Pancreas (tissue), 10 donors: ENCODE measurements around the gene AKAP8. TPM values are rescaled to one million over a fixed set of nuclear protein-coding genes. Genes with fewer than 3 reads are reported as not detected.

Experiments used
- ATAC-seq, 4 donors: fragments of 200-7000 bp; cut with Tn5 transposase; one replicate each; pipeline versions ENCODE4 v1.8.0 to v1.9.1; 2020; ENCODE audit warnings: mild to moderate bottlenecking in 4 of 4, moderate library complexity in 4 of 4
- DNase-seq, 6 donors: peaks; one replicate each; pipeline ENCODE4 v3.0.0-alpha.2; 2020
- FAIRE-seq: peaks from 2 replicates; lab custom pipeline; 2012; peaks lifted over from hg19 to GRCh38; lab: Jason Lieb, UNC
- H3K27ac ChIP-seq, 4 donors: fragments of 200-600 bp; sonication (generic); 1 replicate in 3 of 4; 2 replicates in 1 of 4; pipeline versions ENCODE4 v1.5.0 to v1.8.0; 2020
- H3K27me3 ChIP-seq, 4 donors: fragments of 200-600 bp; one replicate each; pipeline ENCODE4 v1.8.0; 2021
- H3K36me3 ChIP-seq, 3 donors: fragments of 200-600 bp; sonication (generic) in 1 of 3; one replicate each; pipeline versions ENCODE4 v1.5.0 to v1.8.0; 2020 to 2021
- H3K4me1 ChIP-seq, 3 donors: fragments of 200-600 bp; one replicate each; pipeline ENCODE4 v1.8.0; 2021
- H3K4me3 ChIP-seq, 4 donors: fragments of 200-600 bp; sonication (generic) in 2 of 4; one replicate each; pipeline versions ENCODE4 v1.5.0 to v1.8.0; 2020 to 2021
- H3K9me3 ChIP-seq, 4 donors: fragments of 200-600 bp; one replicate each; pipeline ENCODE4 v1.8.0; 2021
- WGBS, 2 donors: extraction: QIAGEN DNeasy Blood & Tissue Kit; methylation state at CpG; one replicate each; pipeline ENCODE4 v1.1.7; 2013; 5-methylcytosine and 5-hydroxymethylcytosine counted together
- intact Hi-C, 3 donors: fragments of 100-400 bp; cut with DNase I; formaldehyde crosslinking; loops; one replicate each; pipeline versions ENCODE4 v1.11.1 to v1.14.2; 2022
- polyA plus RNA-seq, 2 donors: library from polyadenylated mRNA; stranded (reverse); fragments of 200-250 nt; gene quantifications; one replicate each; pipeline ENCODE4 v1.2.3, GENCODE V29; 2013
- total RNA-seq, 6 donors: library from RNA; stranded (reverse); fragmentation: NEBNext Ultra II Directional in 4 of 6; extraction: Animal tissue kit (Norgen Biotek cat#: 25700) in 4 of 6; gene quantifications; one replicate each; pipeline versions ENCODE4 v1.2.1 to v1.2.4, GENCODE V29; 2021 to 2023
- TF ChIP-seq, protein P1 (sequence below), 4 donors: fragments of 200-600 bp; sonication (generic) in 3 of 4; IDR thresholded peaks; one replicate each; pipeline versions ENCODE4 v1.5.0 to v1.8.0; 2021; ENCODE audit warnings: antibody characterized with exemption in 4 of 4
- donor health status: healthy with polysubstance abuse.
- donor health status: DM: no; HTN: no; CAD: no; lungs with moderate emphysema.
- donor health status: DM: no; HTN: no; CAD: no.
- donor health status: control.
- donor health status: control.
- donor health status: Bipolar disorder and iron deficiency.
- donor health status: DM: yes; HTN: yes; CAD: no.
- donor health status: DM: no; HTN: no; CAD: no.
- donor health status: DM: no; HTN: no; CAD: no.
- donor health status: DM: yes; HTN: yes; CAD: no.

The AKAP8 gene
- total and polyA plus RNA-seq, 8 donors: 14.7 to 25.9 (median 17.6) TPM

DNA sequence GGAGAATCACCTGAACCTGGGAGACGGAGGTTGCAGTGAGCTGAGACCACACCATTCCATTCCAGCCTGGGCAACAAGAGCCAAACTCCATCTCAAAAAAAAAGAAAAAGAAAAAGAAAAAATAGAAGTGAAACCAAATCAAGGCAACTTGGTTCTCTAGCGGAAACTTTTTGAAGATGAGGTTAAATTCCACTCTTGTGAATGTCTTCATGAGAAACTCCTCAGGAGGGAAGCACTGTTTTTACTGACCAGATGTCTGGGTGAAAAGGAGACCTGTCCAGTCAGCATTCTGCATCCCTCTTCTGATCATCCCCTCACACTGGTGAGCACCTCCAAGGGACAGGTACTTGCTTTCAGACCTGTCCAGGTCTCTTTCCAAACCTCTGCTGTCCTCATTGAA, 63.1 kb downstream of the AKAP8 start:
- FAIRE-seq (no peak), ATAC-seq (peak in 1 of 4 donors; percentile 9), DNase-seq (no peak)
- no peak overlapping the region for H3K4me3 ChIP-seq
- H3K36me3 ChIP-seq: no peaks in the 10 kb centered on the region
- no peak overlapping the region for H3K27ac ChIP-seq
- WGBS, 2 donors: 91 to 92% methylated on average over 2 of the region's 2 CpGs
- TF ChIP-seq, protein P1, sequence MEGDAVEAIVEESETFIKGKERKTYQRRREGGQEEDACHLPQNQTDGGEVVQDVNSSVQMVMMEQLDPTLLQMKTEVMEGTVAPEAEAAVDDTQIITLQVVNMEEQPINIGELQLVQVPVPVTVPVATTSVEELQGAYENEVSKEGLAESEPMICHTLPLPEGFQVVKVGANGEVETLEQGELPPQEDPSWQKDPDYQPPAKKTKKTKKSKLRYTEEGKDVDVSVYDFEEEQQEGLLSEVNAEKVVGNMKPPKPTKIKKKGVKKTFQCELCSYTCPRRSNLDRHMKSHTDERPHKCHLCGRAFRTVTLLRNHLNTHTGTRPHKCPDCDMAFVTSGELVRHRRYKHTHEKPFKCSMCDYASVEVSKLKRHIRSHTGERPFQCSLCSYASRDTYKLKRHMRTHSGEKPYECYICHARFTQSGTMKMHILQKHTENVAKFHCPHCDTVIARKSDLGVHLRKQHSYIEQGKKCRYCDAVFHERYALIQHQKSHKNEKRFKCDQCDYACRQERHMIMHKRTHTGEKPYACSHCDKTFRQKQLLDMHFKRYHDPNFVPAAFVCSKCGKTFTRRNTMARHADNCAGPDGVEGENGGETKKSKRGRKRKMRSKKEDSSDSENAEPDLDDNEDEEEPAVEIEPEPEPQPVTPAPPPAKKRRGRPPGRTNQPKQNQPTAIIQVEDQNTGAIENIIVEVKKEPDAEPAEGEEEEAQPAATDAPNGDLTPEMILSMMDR (IDR thresholded peaks at IDR 0.05): no peak
- no peaks in the 10 kb centered on the region for H3K9me3 ChIP-seq
- no peaks in the 10 kb centered on the region for H3K27me3 ChIP-seq
- H3K4me1 ChIP-seq: peaks cover 33 to 50% (median 47%) of the 10 kb centered on the region in 3 donors
- intact Hi-C loops: loop anchor here in 1 of 3 donors (10.0 kb wide), 1 partner anchor 52 kb away; no protein-coding TSS in a partner anchor

DNA sequence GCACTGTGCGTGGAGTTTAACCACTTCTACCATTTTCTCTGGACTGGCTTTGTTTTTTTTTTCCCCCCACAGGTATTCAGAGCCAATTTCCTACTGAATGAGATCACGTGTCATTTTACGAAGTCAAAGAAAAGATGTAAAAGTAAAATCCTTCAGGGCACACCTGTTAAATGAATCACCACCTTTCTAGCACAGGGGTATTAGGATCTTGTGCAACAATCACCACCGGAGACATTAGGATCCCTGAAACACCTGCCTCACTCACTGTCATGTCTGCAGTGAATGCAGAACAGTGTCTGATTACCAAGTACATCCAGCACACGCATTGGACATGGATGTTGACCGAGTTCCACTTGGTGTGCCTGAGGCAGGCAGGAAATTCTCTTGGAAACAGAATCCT, 64.5 kb downstream of the AKAP8 start:
- intact Hi-C loops: loop anchor here in 1 of 3 donors (10.0 kb wide), 1 partner anchor 50 kb away; no protein-coding TSS in a partner anchor
- ATAC-seq: no peak
- FAIRE-seq: no peak
- peaks cover 22 to 41% (median 34%) of the 10 kb centered on the region in 3 donors for H3K4me1 ChIP-seq
- no peak for DNase-seq
- no peaks in the 10 kb centered on the region for H3K36me3 ChIP-seq
- TF ChIP-seq, protein P1 (IDR thresholded peaks at IDR 0.05): no peak
- WGBS, 2 donors: 69 to 76% methylated on average over 6 of the region's 6 CpGs
- no peaks in the 10 kb centered on the region for H3K27me3 ChIP-seq
- H3K27ac ChIP-seq: no peak overlapping the region
- H3K4me3 ChIP-seq: no peak overlapping the region
- H3K9me3 ChIP-seq: no peaks in the 10 kb centered on the region

DNA sequence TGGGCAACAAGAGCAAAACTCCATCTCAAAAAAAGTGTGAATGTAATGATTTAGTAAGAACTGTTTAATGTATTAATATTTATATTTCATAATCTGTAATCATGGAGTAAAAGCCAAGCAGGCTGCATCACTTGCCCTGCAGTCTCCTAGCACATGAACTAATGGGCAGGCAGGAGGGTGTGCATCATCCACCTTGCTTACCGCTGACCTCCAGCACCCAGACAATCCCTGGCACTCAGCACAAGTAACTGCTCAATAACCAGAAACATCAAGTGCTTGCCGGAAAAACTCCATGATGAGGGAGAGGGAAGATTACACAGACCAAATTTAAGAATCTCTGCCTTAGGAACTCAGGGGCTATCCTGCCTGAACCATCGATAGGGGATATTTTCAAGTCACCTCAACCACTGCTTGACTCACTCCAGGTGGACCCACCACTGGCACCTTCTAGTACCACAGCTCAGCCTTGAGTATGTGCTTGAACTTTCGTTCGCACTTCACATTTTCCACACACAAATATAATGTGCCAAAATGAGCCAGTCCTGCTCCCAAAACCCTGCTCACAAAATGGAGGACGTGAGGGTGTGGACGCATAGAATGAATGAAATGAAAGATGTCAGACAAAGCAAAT, 65.8 kb downstream of the AKAP8 start:
- no peak for FAIRE-seq
- no peak overlapping the region for H3K4me3 ChIP-seq
- no peaks in the 10 kb centered on the region for H3K9me3 ChIP-seq
- ATAC-seq: peak in 3 of 4 donors; percentile 14 to 35 (median 24)
- TF ChIP-seq, protein P1 (IDR thresholded peaks at IDR 0.05): no peak
- no peak overlapping the region for H3K27ac ChIP-seq
- WGBS, 2 donors: 55 to 60% methylated on average over 7 of the region's 7 CpGs
- H3K36me3 ChIP-seq: no peaks in the 10 kb centered on the region
- DNase-seq: no peak
- intact Hi-C loops: loop anchor here in 1 of 3 donors (10.0 kb wide), 1 partner anchor 49 kb away; no protein-coding TSS in a partner anchor
- H3K4me1 ChIP-seq: peaks cover 13 to 30% (median 26%) of the 10 kb centered on the region in 3 donors
- no peaks in the 10 kb centered on the region for H3K27me3 ChIP-seq

DNA sequence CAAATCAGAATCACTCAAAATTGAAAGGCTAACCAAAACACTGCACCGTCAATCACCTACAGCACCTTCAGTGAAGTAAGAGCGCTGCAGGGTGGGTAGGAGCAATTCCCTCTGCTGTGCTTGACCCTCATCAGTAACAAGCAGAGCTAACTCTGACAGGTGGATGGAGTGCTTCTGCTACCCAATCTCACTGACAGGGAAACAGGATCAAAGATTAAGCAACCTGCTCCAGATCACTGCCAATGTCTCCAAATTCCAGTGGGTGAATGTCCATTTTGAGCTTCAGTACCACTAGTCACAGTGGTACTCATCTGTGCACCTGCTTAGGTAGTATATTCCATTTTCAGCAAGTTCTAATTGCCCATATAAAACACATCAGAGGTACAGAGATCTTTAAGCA, 72.4 kb downstream of the AKAP8 start:
- intact Hi-C loops: no loop called here
- 83 to 90% methylated on average over 2 of the region's 2 CpGs for WGBS, 2 donors
- H3K4me1 ChIP-seq: peaks cover 14 to 51% (median 15%) of the 10 kb centered on the region in 3 donors
- H3K27me3 ChIP-seq: no peaks in the 10 kb centered on the region
- FAIRE-seq: no peak
- no peak overlapping the region for H3K4me3 ChIP-seq
- no peaks in the 10 kb centered on the region for H3K9me3 ChIP-seq
- no peak overlapping the region for H3K27ac ChIP-seq
- TF ChIP-seq, protein P1 (IDR thresholded peaks at IDR 0.05): no peak
- no peaks in the 10 kb centered on the region for H3K36me3 ChIP-seq
- DNase-seq: no peak
- ATAC-seq: no peak
